Measurements from ENCODE around the gene TLCD3B.
"Not testable (repeated sequence)": the region's sequence is repeated elsewhere in the genome, so short reads cannot be mapped to it uniquely, and the experiment has no call there.

TLCD3B gene

DNA sequence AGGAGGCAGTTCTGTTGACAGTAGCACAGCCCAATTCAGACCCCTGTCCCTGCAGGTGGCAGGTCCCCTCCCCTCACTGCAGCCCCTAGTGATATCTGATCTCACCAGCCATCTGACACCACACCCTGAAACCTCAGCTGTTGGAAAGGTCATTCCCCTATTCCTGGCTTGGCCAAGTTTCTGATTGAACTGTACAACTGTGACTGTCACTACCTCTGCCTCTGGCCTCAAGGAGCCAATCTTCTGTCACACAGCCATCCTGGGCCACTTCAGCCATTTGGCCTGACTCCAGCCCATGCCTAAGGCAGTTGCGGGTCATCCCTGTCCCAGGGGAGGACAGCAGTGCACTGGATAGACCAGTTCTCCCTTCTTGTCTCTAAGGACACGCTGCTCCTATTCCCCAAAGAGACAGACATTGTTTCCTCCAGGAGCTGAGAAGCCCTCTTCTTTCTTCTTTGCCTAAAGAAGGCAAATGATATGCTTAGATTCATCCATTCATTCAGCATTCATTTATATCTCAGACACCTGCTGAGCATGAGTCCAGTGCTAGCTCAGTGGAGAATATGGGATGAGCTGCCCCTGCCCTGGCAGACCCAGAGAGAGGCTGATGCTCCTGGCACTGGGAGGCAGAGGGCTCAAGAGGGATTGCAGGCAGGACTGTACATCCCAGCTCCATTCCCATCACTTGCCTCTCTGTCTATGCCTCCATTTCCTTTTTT lies 29.9 kb upstream of the TLCD3B start:
- peak; percentile 11 for DNase-seq

DNA sequence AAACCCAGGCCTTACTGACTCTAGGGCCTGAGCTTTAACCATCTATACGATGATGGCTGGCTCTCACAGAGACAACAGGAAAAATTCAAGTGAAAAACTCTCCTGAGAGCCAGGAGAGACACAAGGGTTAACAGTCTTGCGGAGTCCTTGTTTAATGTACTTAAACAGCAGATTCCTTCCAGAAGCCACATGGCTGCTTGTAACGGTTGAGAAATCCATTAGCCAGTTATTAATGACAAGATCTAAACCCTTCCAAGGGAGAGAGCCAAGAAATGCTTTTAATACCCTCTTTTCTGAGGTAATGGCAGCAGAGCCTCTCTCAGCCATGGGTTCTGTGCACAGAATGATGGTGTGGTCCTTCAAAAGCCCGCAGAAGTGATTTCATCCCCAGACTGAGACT lies 29.3 kb upstream of the TLCD3B start:
- DNase-seq = no peak

DNA sequence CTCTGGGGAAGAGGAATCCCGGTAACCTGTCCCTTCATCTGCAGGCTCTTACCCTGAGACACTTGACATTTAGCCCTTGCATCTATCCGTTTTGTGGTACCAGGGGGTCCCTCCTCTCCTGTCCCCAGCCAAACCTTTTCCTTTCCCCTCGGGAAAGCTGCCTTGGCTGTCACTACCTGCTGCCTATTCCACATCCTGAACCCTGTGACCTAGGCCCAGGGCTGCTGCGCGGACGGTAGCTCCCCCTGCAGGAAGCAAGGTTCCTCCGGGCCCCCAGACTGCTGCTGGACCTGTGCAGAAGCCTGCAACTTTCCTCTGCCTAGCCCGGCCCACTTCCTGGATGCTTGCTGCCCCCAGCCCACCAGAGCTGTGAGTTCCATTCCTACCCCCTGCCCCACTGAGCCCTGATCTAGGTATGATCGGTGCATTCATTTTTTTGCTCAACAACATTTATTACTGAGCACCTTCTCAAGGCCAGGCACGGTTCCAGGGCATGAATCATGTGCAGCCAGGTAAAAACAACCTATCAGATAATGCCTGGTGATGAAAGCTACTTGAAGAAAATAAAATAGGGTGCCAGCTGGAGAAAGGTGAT lies 24.0 kb upstream of the TLCD3B start:
- peak; percentile 49 for DNase-seq

DNA sequence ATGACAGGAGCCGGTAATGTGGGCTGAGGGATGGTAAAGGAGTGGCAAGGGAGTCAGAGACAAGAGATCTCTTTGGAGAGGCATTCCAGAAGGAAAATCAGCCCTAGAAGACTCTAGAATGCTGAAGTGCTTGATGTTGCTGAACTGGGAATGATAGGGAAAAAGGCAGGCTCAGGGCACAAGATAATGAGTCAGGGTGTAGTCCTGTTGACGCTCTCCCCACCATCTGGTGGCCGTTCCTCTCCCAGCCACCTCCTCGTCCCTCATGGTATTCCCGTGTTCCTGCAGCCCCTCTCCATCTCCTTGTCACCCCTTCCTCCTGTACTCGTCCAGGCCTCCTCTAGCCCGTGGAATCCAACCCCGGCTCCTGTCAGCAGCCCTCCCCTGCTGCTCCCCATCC lies 23.4 kb upstream of the TLCD3B start:
- no peak for DNase-seq

DNA sequence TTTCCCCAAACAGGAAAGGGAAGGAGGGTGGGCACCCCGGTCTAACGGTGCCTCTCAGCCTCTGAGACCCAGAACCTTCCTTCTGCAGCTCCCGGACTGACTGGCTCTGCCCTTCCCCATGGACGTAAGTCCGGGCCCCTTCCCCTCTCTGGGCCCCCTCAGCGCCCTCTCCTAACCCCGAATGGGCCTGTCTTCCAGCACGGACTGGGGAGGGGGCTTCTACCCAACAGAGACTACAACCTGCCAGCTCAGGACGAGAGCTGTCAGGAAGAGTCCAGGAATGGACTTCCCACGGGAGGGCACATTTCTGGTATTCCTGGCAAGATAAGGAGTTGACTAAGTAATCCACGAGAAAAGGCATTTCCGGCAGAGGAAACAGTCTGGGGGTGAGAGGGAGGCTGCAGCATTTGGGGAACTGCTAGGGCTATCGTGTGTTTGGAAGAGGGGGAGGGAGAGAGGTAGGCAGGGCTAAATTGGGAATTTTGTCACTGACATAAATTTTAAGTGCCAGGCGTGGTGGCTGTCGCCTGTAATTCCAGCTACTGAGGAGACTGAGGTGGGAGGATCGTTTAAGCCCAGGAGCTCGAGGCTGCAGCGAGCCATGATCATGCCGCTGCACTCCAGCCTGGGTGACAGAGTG lies 22.4 kb upstream of the TLCD3B start:
- DNase-seq = peak; percentile 33

- peak; percentile 96 for DNase-seq
Observed at GRCh38 chr16:30052671-30053372, 21.8 kb upstream of the TLCD3B start.

DNA sequence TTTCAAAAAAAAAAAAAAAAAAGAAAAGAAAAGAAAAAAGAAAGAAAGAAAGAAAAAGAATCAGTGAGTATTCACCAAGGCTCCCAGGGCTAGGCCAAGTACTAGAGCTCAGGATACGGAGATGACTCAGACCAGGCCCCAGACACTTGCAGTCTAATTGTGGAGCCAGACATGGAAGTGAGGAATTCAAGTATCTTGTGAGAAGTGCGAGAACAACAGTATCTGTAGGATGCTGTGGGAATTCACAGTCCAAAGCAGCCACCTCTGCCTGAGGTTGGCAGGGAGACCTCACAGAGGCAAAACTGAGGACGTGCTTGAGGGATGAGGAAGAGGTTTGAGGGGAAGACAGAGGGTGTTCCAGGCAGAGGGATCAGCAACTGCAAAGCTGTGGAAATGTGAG lies 20.4 kb upstream of the TLCD3B start:
- DNase-seq = no peak

- DNase-seq = no peak
Observed at GRCh38 chr16:30049871-30050270, 18.8 kb upstream of the TLCD3B start.

- DNase-seq = no peak
Observed at GRCh38 chr16:30046588-30046987, 15.5 kb upstream of the TLCD3B start.

GRCh38 chr16:30046178-30046577 lies 15.1 kb upstream of the TLCD3B start:
- peak; percentile 23 for DNase-seq

GRCh38 chr16:30041841-30042240 lies 10.8 kb upstream of the TLCD3B start:
- peak; percentile 33 for DNase-seq

DNA sequence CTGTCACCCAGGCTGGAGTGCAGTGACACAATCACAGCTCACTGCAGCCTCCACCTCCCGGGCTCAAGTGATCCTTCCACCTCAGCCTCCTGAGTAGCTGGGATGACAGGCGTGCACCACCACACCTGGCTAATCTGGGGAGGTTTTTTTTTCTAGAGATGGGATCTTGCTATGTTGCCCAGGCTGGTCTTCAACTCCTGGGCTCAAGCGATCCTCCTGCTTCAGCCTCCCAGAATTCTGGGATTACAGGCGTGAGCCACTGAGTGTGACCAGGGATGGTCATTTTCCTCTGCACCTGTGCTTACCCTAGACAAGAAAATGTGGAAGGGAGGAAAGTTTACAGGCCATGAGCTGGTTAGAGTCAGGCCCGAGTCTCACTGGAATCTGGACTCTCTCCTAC lies 9.6 kb upstream of the TLCD3B start:
- DNase-seq = not testable (repeated sequence)

DNA sequence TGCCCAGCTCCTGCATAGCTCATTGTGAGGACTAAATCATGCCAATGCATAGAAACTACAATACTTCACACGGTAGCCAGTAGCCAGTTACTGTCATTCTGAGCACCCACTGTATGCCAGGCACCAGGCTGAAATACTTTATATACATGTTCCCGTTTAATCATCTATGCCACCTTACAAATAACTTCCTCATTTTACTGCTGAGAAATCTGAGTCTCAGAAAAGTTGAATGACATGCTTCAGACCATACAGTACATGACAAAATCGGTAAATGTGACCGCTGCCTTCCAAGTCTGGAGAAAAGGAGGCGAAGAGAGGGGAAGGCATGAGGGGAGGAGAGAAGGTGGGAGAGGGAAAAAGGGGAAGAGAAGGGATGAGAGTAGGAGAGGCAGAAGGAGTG lies 9.2 kb upstream of the TLCD3B start:
- no peak for DNase-seq

- no peak for DNase-seq
Observed at GRCh38 chr16:30033270-30033669, 2.2 kb upstream of the TLCD3B start.

GRCh38 chr16:30032083-30032819 lies 1.2 kb upstream of the TLCD3B start:
- DNase-seq = peak; percentile 77

DNA sequence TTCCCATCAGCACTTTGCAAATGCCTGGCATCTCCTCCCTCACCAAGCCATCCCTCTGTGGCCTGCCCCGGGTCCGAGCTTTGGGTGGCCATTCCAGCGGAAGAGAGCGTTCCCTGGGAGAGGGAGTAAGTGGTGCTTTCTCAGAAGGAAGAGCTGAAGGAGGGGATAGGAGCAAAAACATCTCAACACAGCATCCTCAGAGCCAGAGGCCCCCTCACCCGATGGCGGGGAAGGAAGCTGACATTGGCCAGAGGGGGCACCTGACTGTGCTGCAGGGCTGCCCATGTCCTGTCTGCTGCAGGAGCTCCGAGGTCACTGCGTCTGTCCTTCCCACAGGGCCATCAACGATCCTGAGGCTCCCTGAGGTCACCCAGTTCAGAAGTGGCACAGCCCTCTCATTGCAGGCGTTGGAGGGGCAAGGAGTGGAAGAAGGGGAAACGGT lies 427 bp upstream of the TLCD3B start:
- no peak for DNase-seq

GRCh38 chr16:30030011-30030685 lies 923 bp downstream of the TLCD3B start:
- no peak for DNase-seq

DNA sequence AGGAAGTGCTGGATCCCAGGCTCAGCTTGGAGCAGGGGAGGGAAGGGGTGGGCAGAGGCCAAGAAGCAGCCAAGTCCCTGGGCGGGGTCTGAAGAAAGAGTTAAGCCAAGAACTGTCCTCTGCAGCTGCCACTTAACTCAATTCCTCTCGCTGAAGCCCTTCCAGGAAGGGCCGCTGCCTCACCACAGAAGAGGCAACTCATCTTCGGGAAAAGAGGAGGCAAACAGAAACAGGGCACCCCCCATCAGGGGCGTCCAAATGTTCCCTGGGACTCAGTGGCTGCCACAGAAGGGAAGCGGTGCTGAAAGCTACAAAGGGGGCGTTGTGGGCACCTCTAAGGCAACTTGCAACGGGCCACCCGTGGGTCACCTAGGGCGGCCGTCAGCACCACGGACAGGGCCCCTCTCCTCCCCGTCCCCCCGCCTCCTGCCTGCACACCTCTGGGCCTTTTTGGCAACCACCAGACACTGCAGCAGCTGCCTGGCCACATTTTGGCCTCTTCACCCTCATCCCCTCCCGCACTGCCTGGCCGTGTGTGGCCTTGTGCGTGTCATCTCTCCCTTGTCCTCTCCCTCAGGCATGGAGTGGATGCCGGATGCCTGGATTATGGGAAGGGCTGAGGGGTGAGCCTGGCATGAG lies 2.5 kb downstream of the TLCD3B start:
- peak; percentile 17 for DNase-seq

DNA sequence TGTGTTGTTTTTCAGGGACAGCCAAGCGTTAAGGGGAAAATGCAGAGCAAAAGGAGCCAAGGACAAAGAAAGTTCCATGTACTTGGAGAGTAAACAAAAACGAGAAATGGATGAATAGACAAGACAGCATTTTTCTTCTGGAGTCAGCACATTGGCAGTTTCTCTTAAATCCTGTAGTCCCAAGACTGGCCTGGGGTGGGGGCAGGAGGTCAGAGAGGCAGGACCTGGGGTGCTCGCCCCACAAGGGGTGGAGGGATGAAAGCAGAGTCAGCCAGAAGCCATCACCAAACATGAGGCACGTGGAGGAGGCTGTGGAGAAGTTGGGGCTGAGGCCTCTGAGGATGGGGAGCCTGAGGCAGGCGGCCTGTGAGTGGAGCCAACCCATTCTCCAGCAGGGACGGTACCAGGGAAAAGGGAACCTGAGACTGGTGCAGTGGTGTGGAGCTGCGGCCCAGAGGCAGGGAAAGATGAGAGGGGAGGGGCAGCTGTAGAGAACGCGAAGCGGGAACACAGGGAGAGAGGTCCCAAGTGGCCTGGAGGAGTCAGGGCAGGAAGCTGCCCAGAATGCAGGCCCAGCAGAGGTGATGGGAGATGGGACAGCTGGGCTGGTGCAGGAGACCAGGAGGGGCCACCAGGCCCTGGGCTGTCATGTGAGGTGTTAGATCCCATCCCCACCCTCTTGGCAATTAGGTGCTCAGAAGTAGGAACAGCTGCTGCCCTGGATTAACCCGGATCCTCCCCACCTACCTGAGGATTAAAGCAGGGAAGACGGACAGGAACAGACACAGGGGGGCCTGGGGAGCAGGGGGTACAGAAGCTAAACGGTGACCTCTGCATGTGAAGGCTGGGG lies 3.3 kb downstream of the TLCD3B start:
- DNase-seq = peak; percentile 15

DNA sequence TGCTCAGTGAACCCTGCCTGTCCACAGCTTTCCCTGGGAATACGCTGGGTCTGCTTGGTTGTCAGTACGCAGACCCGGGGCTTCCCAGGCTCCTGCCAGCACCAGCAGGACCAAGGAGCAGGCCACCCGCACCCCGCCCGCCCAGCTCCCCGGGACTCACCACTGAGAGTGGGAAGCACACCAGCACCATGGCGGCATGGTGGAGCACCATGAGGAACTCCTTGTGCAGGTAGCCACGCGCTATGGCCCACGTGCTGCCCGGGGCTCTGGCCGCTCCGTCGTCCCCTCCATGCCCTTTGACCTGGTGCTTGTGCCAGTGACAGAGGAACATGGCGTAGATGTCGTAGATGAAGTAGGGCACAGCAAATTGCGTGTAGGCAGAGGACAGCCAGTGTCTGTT lies 4.6 kb downstream of the TLCD3B start:
- DNase-seq = no peak

GRCh38 chr16:30025574-30025973 lies 5.5 kb downstream of the TLCD3B start:
- DNase-seq = no peak

Measured in DMS53 (cell line).